ENCODE data around the gene OR2Y1.
"Not testable (repeated sequence)": the region's sequence is repeated elsewhere in the genome, so short reads cannot be mapped to it uniquely, and the experiment has no call there.

The OR2Y1 gene

DNA sequence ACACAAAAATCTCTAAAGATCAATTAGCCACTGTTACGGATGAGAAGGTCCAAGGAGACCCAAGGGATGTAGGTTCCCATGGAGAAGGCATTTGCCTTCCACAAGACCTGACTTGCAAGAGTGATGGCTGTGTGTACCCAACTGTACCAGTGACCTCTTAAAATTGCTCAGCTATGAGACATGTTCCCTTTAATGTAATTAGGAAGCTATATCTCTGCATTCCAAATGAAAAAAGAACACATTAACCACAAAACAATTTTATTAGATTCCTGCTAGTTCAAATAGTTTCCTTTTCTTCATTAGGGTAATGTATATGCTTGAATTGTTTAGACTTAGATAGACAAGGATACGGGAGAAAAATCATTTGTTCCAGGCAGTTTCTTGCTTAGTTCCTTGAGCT lies 3.3 kb downstream of the OR2Y1 start:
- DNase-seq = no peak

DNA sequence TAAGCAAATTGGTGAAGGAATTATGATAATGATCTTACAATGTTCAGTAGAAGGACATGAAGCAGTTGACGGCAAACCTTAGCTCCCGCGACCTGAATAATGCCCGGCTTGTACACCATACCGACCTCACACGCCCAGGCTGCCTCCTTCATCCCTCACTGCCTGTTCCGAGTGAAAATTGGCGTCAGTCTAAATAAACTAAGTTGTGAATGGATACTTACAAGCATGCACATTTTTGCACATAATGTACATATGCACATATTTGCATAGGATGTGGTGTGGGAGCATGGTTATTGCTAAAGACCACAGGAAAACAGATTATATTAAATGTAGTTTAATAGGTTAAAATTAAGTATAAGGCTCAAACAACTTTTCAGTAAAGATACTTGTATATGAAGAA lies 14.9 kb downstream of the OR2Y1 start:
- no peak for DNase-seq

DNA sequence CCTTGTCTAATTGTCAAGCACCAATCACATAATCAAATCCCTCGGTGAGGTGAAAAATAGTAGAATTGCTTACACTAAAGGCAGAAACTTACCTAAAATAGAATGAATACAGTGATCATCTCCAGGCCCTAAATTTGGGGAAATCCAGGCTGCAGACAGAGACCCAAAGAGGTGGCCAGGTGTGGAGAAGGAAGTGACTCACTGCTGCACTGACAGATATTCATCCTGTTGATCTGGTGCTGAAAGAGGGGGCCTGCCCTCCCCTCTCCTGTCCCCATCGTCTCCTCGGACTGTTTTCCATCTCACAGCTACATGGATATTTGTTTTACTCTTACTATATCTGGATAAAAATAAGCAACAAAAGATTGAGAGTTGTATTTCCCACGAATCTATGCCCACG lies 15.9 kb downstream of the OR2Y1 start:
- no peak for DNase-seq

DNA sequence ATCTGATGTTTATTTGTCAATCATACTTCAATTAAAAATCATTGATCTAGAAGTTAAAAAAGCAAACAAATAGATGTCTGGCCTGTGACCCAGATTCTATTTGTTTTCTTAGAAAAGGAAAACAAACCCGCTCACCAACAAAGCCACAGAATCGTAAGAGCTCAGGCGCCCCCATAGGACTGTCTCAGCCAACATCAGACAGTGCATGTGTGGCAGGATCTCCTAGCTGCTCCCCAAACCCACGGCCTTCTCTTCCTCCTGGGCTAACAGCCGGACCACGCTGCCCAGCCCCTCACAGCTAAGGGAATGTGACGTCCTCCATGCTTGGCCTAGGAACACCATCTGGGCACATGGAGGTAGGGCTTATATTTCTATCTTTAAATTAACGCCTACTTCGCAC lies 19.4 kb downstream of the OR2Y1 start:
- DNase-seq = no peak

DNA sequence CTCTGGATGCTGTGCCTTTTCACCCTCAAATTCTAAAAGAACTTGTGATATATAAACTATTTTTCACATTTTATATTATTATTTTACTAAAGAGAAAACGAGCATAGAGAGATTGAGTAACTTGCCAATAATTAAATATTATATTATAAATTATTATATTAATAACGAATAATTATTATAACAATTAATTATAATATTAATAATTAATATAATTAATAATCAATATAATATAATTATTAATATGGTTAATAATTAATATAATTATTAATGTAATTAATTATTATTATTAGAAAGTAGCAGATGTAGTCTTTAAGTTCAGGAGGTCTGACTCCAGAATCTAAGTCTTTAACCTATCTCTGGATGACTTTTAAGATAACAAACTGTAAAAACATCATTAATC lies 20.1 kb downstream of the OR2Y1 start:
- DNase-seq = no peak

DNA sequence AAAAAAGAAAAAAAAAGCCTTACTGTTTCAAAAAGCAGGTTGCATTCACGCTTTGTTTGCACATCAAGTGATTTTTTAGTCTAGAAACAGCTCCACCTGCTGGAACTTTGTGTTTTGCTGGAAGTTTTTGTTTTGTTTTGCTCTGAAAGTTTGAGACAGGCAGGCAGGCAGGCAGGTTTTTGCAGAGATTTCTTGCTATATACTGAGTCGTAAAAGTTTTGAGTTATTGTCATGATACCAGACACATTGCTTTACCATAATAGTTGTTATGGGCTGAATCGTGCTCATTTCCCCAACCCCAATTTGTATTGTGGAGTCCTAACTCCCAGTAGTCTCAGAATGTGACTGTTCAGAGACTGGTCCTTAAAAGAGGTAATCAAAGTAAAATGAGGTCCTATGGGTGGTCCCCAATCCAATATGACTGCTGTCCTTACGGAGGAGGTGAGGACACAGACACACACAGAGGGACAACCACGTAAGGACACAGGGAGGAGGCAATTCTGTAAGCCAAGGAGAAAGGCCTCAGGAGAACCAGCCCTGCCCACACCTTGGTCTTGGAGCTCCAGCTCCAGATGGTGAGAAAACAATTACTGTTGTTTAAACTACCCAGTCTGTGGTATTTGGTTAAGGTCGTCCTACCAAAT lies 20.9 kb downstream of the OR2Y1 start:
- DNase-seq = peak; percentile 64

DNA sequence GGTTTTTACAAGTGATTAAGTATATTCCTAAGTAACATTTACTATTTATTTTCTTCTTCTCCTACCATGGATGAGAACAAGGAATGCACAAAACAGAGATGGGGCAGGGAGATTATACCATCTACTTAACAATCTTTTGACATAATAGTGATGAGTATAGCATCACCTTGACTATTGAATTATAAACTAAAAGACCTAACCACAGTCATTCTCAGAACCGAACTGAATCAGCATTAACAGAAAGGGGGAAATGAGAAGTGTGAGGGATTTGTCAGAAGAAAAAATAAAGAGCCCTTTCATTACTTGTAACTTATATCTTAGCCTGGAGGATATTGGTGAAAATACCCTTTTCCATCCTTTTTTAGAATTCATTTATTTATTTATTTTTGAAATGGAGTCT lies 21.9 kb downstream of the OR2Y1 start:
- no peak for DNase-seq

DNA sequence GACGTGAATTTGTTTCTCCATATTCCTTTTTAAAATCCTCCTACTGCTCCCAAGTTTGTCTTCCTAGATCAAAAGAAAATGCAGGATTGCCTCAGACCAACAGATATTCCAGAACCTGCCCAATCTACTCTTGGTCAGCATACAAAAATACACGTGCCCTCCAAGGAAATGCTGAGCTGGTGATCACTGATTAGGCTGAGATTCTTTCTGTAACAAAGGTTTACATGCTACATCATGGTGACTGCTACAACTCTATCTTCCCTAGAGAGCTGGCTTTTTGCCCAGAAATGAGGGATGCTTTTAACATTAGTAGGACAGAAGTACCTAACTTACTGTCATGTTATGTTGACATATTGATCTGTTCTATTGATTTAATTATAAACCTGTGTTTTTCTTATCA lies 35.5 kb downstream of the OR2Y1 start:
- no peak for DNase-seq

DNA sequence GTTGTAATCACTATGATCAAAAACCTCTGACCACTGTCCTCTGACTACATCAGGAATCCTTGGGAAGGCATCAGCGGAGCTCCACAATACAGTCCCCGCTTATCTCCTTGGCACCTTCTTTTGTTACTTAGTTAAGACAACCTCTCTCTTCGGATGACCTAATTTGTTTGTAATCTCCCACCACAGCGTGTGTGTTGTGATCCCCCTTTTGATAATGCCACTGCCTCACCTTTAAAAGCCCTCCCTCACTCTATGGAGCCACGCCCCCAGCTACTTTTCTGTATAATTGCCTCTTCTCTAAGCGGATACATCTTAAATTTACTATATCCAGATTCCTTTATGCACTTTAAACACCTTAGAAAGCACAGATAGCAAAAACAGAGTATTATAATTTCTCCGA lies 35.9 kb downstream of the OR2Y1 start:
- DNase-seq = no peak

DNA sequence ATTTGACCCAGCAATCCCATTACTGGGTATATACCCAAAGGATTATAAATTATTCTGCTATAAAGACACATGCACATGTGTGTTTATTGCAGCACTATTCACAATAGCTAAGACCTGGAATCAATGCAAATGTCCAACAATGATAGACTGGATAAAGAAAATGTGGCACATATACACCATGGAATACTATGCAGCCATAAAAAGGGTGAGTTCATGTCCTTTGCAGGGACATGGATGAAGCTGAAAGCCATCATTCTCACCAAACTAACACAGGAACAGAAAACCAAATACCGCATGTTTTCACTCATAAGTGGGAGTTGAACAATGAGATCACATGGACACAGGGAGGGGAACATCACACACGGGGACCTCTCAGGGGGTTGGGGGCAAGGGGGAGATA lies 36.5 kb downstream of the OR2Y1 start:
- not testable (repeated sequence) for DNase-seq

DNA sequence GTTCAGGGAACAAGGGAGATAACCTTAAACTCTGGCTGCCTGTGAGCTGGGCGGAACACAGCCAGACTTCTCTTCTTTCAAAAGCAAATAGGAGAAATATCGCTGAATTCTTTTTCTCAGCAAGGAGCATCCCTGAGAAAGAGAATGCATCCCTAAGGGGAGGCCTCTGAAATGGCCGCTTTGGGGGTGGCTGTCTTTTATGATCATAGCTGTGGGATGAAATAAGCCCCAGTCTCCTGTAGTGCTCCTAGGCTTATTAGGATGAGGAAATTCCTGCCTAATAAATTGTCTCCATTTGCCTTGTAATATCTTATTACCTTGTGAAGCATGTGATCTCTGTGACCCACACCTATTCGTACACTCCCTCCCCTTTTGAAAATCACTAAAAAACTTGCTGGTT lies 39.4 kb downstream of the OR2Y1 start:
- not testable (repeated sequence) for DNase-seq

DNA sequence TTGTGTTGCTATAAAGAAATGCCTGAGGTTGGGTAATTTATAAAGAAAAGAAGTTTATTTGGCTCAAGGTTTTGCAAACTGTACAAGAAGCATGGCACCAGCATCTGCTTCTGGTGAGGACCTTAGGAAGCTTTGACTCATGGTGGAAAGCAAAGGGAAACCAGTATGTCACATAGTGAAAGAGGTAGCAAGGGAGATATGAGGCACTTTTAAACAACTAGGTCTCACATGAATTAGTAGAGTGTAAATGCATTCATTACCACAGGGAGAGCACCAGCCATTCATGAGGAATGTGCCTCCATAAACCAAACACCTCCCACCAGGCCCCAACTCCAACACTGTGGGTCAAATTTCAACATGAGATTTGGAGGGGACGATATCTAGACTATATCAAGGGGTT lies 40.8 kb downstream of the OR2Y1 start:
- DNase-seq = no peak

DNA sequence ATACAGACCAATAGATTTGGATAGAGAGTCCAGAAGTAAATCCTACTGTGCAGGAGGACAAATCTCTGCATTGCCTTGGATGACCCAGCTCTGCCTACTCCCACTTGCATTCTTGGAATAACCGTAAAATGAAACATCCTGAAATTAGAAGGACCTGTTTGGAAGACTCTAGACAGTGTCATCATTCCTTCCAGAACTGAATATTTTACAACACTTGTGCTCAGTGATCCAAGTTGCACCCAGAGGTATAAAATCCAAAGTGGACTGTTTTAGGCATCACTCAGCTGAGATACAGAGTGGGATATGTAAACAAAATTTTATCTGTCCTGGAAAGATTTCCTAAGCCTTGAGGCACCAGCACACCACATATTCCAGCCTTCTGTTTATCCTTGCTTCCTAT lies 43.7 kb downstream of the OR2Y1 start:
- no peak for DNase-seq

DNA sequence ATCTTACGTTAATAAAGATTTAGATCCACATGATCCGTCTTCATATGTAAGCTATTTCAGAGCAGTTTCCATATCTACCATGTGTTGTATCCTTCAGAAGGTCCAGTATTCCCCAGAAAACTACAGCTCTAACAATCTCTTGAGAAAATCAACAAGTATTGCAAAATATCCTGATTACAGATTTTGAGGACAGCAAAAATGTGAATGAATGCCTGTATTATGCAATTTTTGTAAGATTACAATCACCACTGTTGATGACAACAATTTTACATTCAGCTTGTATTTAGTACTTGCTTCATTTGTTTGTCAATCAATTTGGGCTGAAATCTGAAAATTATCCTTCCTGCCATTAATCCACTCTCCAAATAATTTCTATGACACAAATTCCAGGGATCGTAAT lies 47.4 kb downstream of the OR2Y1 start:
- no peak for DNase-seq

DNA sequence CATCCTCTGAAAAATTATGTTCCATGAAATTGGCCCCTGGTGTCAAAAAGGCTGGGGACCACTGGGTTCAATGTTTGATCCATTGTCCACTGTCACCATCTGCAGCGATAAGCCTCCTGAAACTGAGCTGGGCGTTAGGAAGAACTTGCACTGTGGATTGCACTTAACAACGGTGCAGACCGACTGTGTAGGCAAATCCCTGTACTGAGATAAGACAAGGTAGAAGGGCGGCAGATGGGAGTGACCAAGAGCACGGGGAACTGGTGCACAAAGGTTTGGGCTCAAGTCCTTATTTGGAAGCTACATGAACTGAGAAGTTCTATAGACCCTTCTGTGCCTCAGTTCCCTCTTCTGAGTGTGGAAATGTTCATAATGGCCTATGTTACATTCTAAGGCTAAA lies 48.8 kb downstream of the OR2Y1 start:
- no peak for DNase-seq

DNA sequence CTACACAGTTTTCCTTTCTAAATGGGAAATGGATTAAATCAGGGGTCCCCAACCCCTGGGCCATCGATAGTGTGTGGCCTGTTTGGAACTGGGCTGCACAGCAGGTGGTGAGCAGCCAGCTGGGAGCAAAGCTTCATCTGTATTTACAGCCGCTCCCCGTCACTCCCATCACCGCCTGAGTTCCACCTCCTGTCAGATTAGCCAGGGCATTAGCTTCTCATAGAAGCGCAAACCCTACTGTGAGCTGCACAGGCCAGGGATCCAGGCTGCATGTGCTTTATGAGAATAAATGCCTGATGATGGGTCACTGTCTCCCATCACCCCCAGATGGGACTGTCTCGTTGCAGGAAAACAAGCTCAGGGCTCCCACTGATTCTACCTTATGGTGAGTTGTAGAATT lies 49.3 kb downstream of the OR2Y1 start:
- DNase-seq = no peak

DNA sequence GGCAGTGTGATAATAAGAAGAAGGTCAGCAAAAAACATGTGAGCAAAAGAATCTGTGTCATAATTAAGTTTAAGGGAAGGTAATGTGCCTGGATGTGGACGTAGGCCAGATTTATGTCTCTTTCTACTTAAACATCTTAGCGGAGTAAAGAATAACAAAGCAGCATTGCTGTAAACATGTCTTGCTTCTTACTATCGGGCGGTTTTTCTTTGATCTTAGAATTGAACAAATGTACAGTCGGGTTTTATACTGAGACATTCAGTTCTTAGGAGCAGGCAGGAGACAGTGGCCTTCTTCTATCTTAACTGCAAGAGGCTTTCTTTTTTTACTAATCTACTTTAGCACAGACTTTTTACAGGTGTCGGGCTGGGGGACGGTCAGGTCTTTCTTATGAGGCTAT lies 50.1 kb downstream of the OR2Y1 start:
- no peak for DNase-seq

All from activated CD8-positive, alpha-beta memory T cell treated with anti-CD3 and anti-CD28 coated beads for 24 hours (primary cell).